ENCODE data around the gene TBC1D25. TPM values are rescaled to one million over a fixed set of nuclear protein-coding genes. Genes with fewer than 3 reads are reported as not detected.

TBC1D25 gene
- total RNA-seq, 1 donor from 2014 or later: 3.9 TPM

GRCh38 chrX:48493890-48494364 lies 45.6 kb upstream of the TBC1D25 start:
- no peak for DNase-seq (ENCODE audit: low read depth)
- no peaks in the 10 kb centered on the region for H3K36me3 ChIP-seq (ENCODE audit: control insufficient read depth, insufficient read depth, low read length)
- FAIRE-seq: no peak
- TF ChIP-seq CTCF (IDR thresholded peaks at IDR 0.05; ENCODE audit: insufficient read depth, low read length, severe bottlenecking): peak; percentile 52
- no peaks in the 10 kb centered on the region for H3K27me3 ChIP-seq (ENCODE audit: control insufficient read depth, insufficient read depth, low read length)
- no peak overlapping the region for H3K4me3 ChIP-seq (ENCODE audit: low read depth, low read length)

GRCh38 chrX:48496660-48497059 lies 42.9 kb upstream of the TBC1D25 start:
- H3K36me3 ChIP-seq (ENCODE audit: control insufficient read depth, insufficient read depth, low read length): no peaks in the 10 kb centered on the region
- DNase-seq (ENCODE audit: low read depth) (no peak), FAIRE-seq (no peak)
- no peaks in the 10 kb centered on the region for H3K27me3 ChIP-seq (ENCODE audit: control insufficient read depth, insufficient read depth, low read length)
- H3K4me3 ChIP-seq (ENCODE audit: low read depth, low read length): no peak overlapping the region
- TF ChIP-seq CTCF (IDR thresholded peaks at IDR 0.05; ENCODE audit: insufficient read depth, low read length, severe bottlenecking): no peak

- no peak overlapping the region for H3K4me3 ChIP-seq (ENCODE audit: low read depth, low read length)
- FAIRE-seq (no peak), DNase-seq (ENCODE audit: low read depth) (no peak)
- no peak for TF ChIP-seq CTCF (IDR thresholded peaks at IDR 0.05; ENCODE audit: insufficient read depth, low read length, severe bottlenecking)
- H3K36me3 ChIP-seq (ENCODE audit: control insufficient read depth, insufficient read depth, low read length): no peaks in the 10 kb centered on the region
- no peaks in the 10 kb centered on the region for H3K27me3 ChIP-seq (ENCODE audit: control insufficient read depth, insufficient read depth, low read length)
Measured at GRCh38 chrX:48497871-48498270, 41.6 kb upstream of the TBC1D25 start.

DNA sequence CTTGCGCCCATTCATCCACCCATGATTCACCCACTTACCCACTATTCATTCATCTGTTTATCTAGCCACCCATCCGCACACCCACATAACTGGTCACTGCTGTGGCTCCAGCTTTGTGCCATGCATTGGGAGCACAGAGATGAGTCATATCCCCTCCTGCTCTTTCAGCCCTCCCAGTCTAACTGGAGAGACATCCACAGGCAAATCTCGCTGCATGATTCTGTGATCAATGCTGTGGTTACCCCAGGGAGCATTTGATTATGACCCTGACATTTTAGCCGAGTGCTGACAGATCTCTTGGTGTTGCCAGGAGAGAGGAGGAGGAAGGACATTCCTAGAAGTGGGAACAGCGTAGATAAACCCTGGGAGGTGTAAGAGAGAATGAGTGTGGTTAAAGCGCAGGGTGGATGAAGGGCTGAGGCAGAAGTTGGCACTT lies 41.1 kb upstream of the TBC1D25 start:
- Histone ChIP-seq H3K4me3 (ENCODE audit: low read depth, low read length) (no peak overlapping the region), H3K27me3 (ENCODE audit: control insufficient read depth, insufficient read depth, low read length) (no peaks in the 10 kb centered on the region), H3K36me3 (ENCODE audit: control insufficient read depth, insufficient read depth, low read length) (no peaks in the 10 kb centered on the region)
- FAIRE-seq: no peak
- peak; percentile 84 for DNase-seq (ENCODE audit: low read depth)
- TF ChIP-seq CTCF (IDR thresholded peaks at IDR 0.05; ENCODE audit: insufficient read depth, low read length, severe bottlenecking): no peak

- DNase-seq (ENCODE audit: low read depth) (no peak), FAIRE-seq (no peak)
- Histone ChIP-seq H3K4me3 (ENCODE audit: low read depth, low read length) (no peak overlapping the region), H3K36me3 (ENCODE audit: control insufficient read depth, insufficient read depth, low read length) (no peaks in the 10 kb centered on the region), H3K27me3 (ENCODE audit: control insufficient read depth, insufficient read depth, low read length) (no peaks in the 10 kb centered on the region)
- no peak for TF ChIP-seq CTCF (IDR thresholded peaks at IDR 0.05; ENCODE audit: insufficient read depth, low read length, severe bottlenecking)
Measured at GRCh38 chrX:48504261-48504660, 35.3 kb upstream of the TBC1D25 start.

GRCh38 chrX:48505481-48505880 lies 34.0 kb upstream of the TBC1D25 start:
- DNase-seq (ENCODE audit: low read depth) (no peak), FAIRE-seq (no peak)
- no peaks in the 10 kb centered on the region for H3K36me3 ChIP-seq (ENCODE audit: control insufficient read depth, insufficient read depth, low read length)
- H3K27me3 ChIP-seq (ENCODE audit: control insufficient read depth, insufficient read depth, low read length): no peaks in the 10 kb centered on the region
- H3K4me3 ChIP-seq (ENCODE audit: low read depth, low read length): no peak overlapping the region
- TF ChIP-seq CTCF (IDR thresholded peaks at IDR 0.05; ENCODE audit: insufficient read depth, low read length, severe bottlenecking): no peak
